T-cell (primary cell): ENCODE measurements around the gene LSM4. TPM values are rescaled to one million over a fixed set of nuclear protein-coding genes. Genes with fewer than 3 reads are reported as not detected.
A peak's percentile ranks its signal among the peaks of the same experiment; 100 is the strongest.

Experiments
- ATAC-seq, 4 experiments: fragments of 200-7000 bp in 3 of 4; fragments of 150-1000 bp in 1 of 4; cut with Tn5 transposase; replicated peaks in 1 of 4; 1 replicate in 3 of 4; 2 replicates in 1 of 4; pipeline ENCODE4 v1.10.0; 2021; ENCODE audit warnings: moderate library complexity in 3 of 4, mild to moderate bottlenecking in 2 of 4, moderate number of reproducible peaks in 1 of 4
- CTCF ChIA-PET, 2 donors: fragments of 300-600 bp; sonication (Branson Sonifier 250); formaldehyde crosslinking; loops; one replicate each; lab custom pipeline; 2022; ENCODE audit warnings: antibody characterized with exemption in 2 of 2; lab: Charles Lee
- POLR2A ChIA-PET, 2 donors: fragments of 300-600 bp; sonication (Branson Sonifier 250); formaldehyde crosslinking; loops; one replicate each; lab custom pipeline; 2022; ENCODE audit warnings: antibody characterized with exemption in 2 of 2; lab: Charles Lee
- DNase-seq, 35 experiments: peaks; one replicate each; pipeline versions ENCODE4 v3.0.0 to v3.0.0-alpha.2; 2013 to 2023
- H3K27ac ChIP-seq: one replicate; pipeline ENCODE4 v1.5.1; 2013; ENCODE audit warnings: low read length
- H3K27me3 ChIP-seq, 2 experiments: replicated peaks in 1 of 2; 1 replicate in 1 of 2; 2 replicates in 1 of 2; pipeline versions ENCODE4 v1.6.1 to v1.7.0; 2013; ENCODE audit warnings: low read length in 1 of 2, mixed read lengths in 1 of 2; ENCODE audit not compliant: control insufficient read depth in 2 of 2, insufficient read depth in 2 of 2; ENCODE audit errors: extremely low read depth in 1 of 2
- H3K36me3 ChIP-seq, 2 donors: 1 replicate in 1 of 2; 2 replicates in 1 of 2; pipeline versions ENCODE4 v1.6.1 to v1.7.0; 2013; ENCODE audit warnings: low read length in 1 of 2; ENCODE audit not compliant: control insufficient read depth in 2 of 2, insufficient read depth in 1 of 2; ENCODE audit errors: extremely low read depth in 1 of 2
- H3K4me1 ChIP-seq, 2 experiments: 1 replicate in 1 of 2; 2 replicates in 1 of 2; pipeline versions ENCODE4 v1.6.1 to v1.7.0; 2013; ENCODE audit warnings: low read length in 2 of 2, mixed read lengths in 1 of 2; ENCODE audit not compliant: insufficient read depth in 2 of 2, control insufficient read depth in 1 of 2; ENCODE audit errors: extremely low read depth in 1 of 2
- H3K4me3 ChIP-seq, 2 donors: 1 replicate in 1 of 2; 2 replicates in 1 of 2; pipeline versions ENCODE4 v1.5.1 to v1.7.0; 2013; ENCODE audit warnings: mild to moderate bottlenecking in 2 of 2, low read length in 1 of 2, moderate library complexity in 1 of 2; ENCODE audit not compliant: control insufficient read depth in 1 of 2; ENCODE audit errors: extremely low read depth in 1 of 2
- H3K9me3 ChIP-seq: 2 replicates; pipeline ENCODE4 v1.7.0; 2013
- H3K27ac Mint-ChIP-seq, 2 donors: one replicate each; pipeline ENCODE4 v1.8.0; 2020 to 2021; ENCODE audit warnings: mild to moderate bottlenecking in 2 of 2, mixed read lengths in 2 of 2
- H3K27me3 Mint-ChIP-seq, 2 donors: one replicate each; pipeline ENCODE4 v1.8.0; 2021 to 2022; ENCODE audit warnings: mixed read lengths in 2 of 2
- H3K36me3 Mint-ChIP-seq: one replicate; pipeline ENCODE4 v1.8.0; 2021; ENCODE audit warnings: mixed read lengths
- H3K4me1 Mint-ChIP-seq, 3 donors: one replicate each; pipeline ENCODE4 v1.8.0; 2020 to 2022; ENCODE audit warnings: mixed read lengths in 3 of 3, mild to moderate bottlenecking in 1 of 3
- H3K4me3 Mint-ChIP-seq, 3 donors: one replicate each; pipeline ENCODE4 v1.8.0; 2020 to 2022; ENCODE audit warnings: mild to moderate bottlenecking in 3 of 3, mixed read lengths in 3 of 3, moderate library complexity in 3 of 3
- H3K9me3 Mint-ChIP-seq, 3 donors: one replicate each; pipeline ENCODE4 v1.8.0; 2020 to 2022; ENCODE audit warnings: mixed read lengths in 3 of 3
- WGBS: methylation state at CpG from one replicate; pipeline ENCODE4 v1.1.5; 2013; ENCODE audit warnings: missing lambda C conversion rate; ENCODE audit not compliant: insufficient coverage; 5-methylcytosine and 5-hydroxymethylcytosine counted together
- total RNA-seq, 35 experiments: library from RNA in 6 of 35; stranded (reverse) in 6 of 35; fragments of 120-200 nt in 1 of 35; gene quantifications; one replicate each; pipeline versions ENCODE4 v1.2.1 to v1.2.4 and lab custom pipeline; 2013 to 2026

Gene LSM4
- total RNA-seq, 5 donors from 2014 or later (not counting 1 experiment from before 2014, with no cell fraction given): 58.5 to 82.7 (median 69.1) TPM

GRCh38 chr19:18271433-18271841 is 51.4 kb downstream of the LSM4 start:
- no peaks in the 10 kb centered on the region for H3K27me3 Mint-ChIP-seq
- POLR2A ChIA-PET: interaction anchor here (0.6 to 1.2 kb wide), 5 partner anchors 10 to 1346 kb away, joined by 3 to 10 read pairs (median 4); partner anchors contain the start of gene JUND (in 1 of the 2)
- H3K27me3 ChIP-seq: no peaks in the 10 kb centered on the region
- H3K4me1 ChIP-seq: peaks cover 5 to 28% of the 10 kb centered on the region in 2 experiments
- no peak overlapping the region for H3K27ac ChIP-seq
- H3K36me3 Mint-ChIP-seq: peaks cover 17% of the 10 kb centered on the region
- no peak overlapping the region for H3K27ac Mint-ChIP-seq
- 93% methylated on average over 3 of the region's 6 CpGs for WGBS
- CTCF ChIA-PET: interaction anchor here (0.6 to 1.1 kb wide), 6 partner anchors 8 to 177 kb away, joined by 3 to 8 read pairs (median 4); partner anchors contain the start of gene LSM4 (in 1 of the 2)
- peak in 2 of 35 experiments; percentile 51 to 52 for DNase-seq
- peaks cover 10 to 28% of the 10 kb centered on the region in 2 donors for H3K36me3 ChIP-seq
- H3K9me3 Mint-ChIP-seq: no peaks in the 10 kb centered on the region
- no peaks in the 10 kb centered on the region for H3K9me3 ChIP-seq
- peak overlapping the region in 1 of 3 donors; percentile 34 for H3K4me3 Mint-ChIP-seq
- no peak overlapping the region for H3K4me3 ChIP-seq
- peak in 1 of 4 experiments; percentile 6 for ATAC-seq
- H3K4me1 Mint-ChIP-seq: peaks cover 18 to 37% (median 22%) of the 10 kb centered on the region in 3 donors

- no peaks in the 10 kb centered on the region for H3K27me3 Mint-ChIP-seq
- ChIA-PET CTCF (interaction anchor here (0.7 to 2.2 kb wide), 6 partner anchors 9 to 250 kb away, joined by 4 to 15 read pairs (median 6); no protein-coding TSS in a partner anchor), POLR2A (interaction anchor here in 1 of 2 donors (0.6 kb wide), 2 partner anchors 9 to 96 kb away, joined by 4 to 6 read pairs; no protein-coding TSS in a partner anchor)
- WGBS: 87% methylated on average over 4 of the region's 9 CpGs
- H3K36me3 ChIP-seq: peaks cover 10 to 30% of the 10 kb centered on the region in 2 donors
- H3K36me3 Mint-ChIP-seq: peaks cover 23% of the 10 kb centered on the region
- H3K9me3 ChIP-seq: no peaks in the 10 kb centered on the region
- H3K4me3 ChIP-seq: no peak overlapping the region
- H3K4me1 Mint-ChIP-seq: peaks cover 18 to 32% (median 19%) of the 10 kb centered on the region in 3 donors
- H3K9me3 Mint-ChIP-seq: no peaks in the 10 kb centered on the region
- ATAC-seq (no peak), DNase-seq (no peak)
- H3K27ac ChIP-seq: no peak overlapping the region
- H3K4me1 ChIP-seq: peaks cover 2 to 30% of the 10 kb centered on the region in 2 experiments
- H3K27me3 ChIP-seq: no peaks in the 10 kb centered on the region
- no peak overlapping the region for H3K27ac Mint-ChIP-seq
- H3K4me3 Mint-ChIP-seq: no peak overlapping the region
These were observed 52.5 kb downstream of the LSM4 start for GRCh38 chr19:18270326-18270725.

DNA sequence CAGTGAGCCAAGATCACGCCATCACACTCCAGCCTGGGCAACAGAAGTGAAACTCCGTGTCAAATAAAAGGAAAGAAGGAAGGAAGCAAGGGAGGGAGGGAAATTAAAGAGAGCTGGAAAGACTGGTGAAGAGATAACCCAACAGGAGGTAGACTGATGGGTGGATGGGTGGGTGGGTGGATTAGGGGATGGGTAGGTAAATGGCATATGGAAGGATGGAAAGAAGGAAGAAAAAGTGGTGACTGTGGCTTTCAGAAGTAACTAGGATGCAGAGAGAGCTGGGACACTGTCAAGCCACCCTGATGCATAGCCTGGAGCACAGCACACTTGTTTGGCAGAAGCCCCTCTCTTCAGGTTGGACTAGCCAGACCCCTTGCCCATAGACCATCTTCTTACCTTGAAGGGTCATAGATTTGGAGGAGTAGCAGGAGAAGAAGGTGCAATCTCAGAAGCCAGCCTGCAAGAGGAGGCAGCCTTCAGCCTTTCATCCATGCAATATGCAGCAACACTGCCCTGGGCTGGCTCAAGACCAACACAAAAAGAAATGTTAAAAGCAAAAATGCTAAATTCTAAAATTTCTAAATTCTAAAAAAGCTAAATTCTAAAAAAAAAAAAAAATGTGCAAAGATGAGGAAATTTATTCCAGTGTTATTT is 53.7 kb downstream of the LSM4 start:
- CTCF ChIA-PET: interaction anchor here in 1 of 2 donors (0.6 to 2.2 kb wide), 5 partner anchors 18 to 1585 kb away, joined by 3 to 15 read pairs (median 3); no protein-coding TSS in a partner anchor
- 81% methylated on average over 2 of the region's 2 CpGs for WGBS
- H3K4me1 ChIP-seq: peaks cover 0 to 23% of the 10 kb centered on the region in 2 experiments
- peak in 1 of 35 experiments; percentile 7 for DNase-seq
- no peaks in the 10 kb centered on the region for H3K27me3 ChIP-seq
- Mint-ChIP-seq H3K9me3 (no peaks in the 10 kb centered on the region), H3K27ac (no peak overlapping the region), H3K4me3 (peak overlapping the region in 1 of 3 donors; percentile 5), H3K4me1 (peaks cover 7 to 21% (median 9%) of the 10 kb centered on the region in 3 donors), H3K36me3 (peaks cover 23% of the 10 kb centered on the region), H3K27me3 (no peaks in the 10 kb centered on the region)
- no peak for ATAC-seq
- peaks cover 17 to 34% of the 10 kb centered on the region in 2 donors for H3K36me3 ChIP-seq
- H3K27ac ChIP-seq: no peak overlapping the region
- POLR2A ChIA-PET: interaction anchor here (0.6 to 1.4 kb wide), 4 partner anchors 12 to 60 kb away, joined by 3 to 7 read pairs (median 4); partner anchors contain the start of gene JUND (in 1 of the 2)
- no peak overlapping the region for H3K4me3 ChIP-seq
- no peaks in the 10 kb centered on the region for H3K9me3 ChIP-seq

- Mint-ChIP-seq H3K27me3 (no peaks in the 10 kb centered on the region), H3K4me3 (no peak overlapping the region), H3K36me3 (peaks cover 23% of the 10 kb centered on the region), H3K27ac (no peak overlapping the region), H3K9me3 (no peaks in the 10 kb centered on the region), H3K4me1 (peaks cover 3 to 8% (median 7%) of the 10 kb centered on the region in 3 donors)
- no peaks in the 10 kb centered on the region for H3K9me3 ChIP-seq
- WGBS: 93% methylated on average over 40 of the region's 42 CpGs
- H3K36me3 ChIP-seq: peaks cover 17 to 33% of the 10 kb centered on the region in 2 donors
- H3K4me1 ChIP-seq: peaks cover 0 to 15% of the 10 kb centered on the region in 2 experiments
- H3K27ac ChIP-seq: no peak overlapping the region
- CTCF ChIA-PET: no interaction called here
- no peak overlapping the region for H3K4me3 ChIP-seq
- peak in 1 of 4 experiments; percentile 3 for ATAC-seq
- DNase-seq: peak in 2 of 35 experiments; percentile 6 to 20
- H3K27me3 ChIP-seq: no peaks in the 10 kb centered on the region
- POLR2A ChIA-PET: no interaction called here
These were observed 55.8 kb downstream of the LSM4 start for GRCh38 chr19:18266771-18267686.

DNA sequence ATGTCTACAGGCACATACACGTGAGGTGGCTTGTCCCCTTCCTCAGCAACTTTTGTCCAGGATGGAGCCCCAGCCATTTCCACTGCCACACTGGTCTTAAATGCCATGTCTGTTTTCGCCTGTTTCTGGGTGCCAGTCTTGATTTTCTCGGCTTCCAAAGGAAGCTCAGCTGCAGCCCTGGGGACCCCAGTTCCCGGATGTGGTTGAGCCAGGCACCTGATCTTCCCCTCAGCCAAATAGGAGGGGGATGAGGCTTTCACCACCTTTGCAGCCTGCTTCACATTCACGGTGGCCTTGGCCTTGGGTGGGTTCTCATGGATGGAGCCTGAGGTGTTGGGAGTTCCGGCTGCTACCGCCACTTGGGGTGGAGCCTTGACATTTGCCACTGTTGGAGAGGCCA is 57.3 kb downstream of the LSM4 start:
- ChIA-PET POLR2A (no interaction called here), CTCF (interaction anchor here (0.6 to 0.9 kb wide), 2 partner anchors 73 to 123 kb away, joined by 3 read pairs; no protein-coding TSS in a partner anchor)
- H3K4me3 ChIP-seq: no peak overlapping the region
- no peak overlapping the region for H3K4me3 Mint-ChIP-seq
- no peaks in the 10 kb centered on the region for H3K27me3 ChIP-seq
- DNase-seq (peak in 1 of 35 experiments; percentile 11), ATAC-seq (peak in 2 of 4 experiments; percentile 1 to 50)
- H3K27ac Mint-ChIP-seq: no peak overlapping the region
- H3K36me3 Mint-ChIP-seq: peaks cover 23% of the 10 kb centered on the region
- H3K36me3 ChIP-seq: peaks cover 17 to 33% of the 10 kb centered on the region in 2 donors
- no peaks in the 10 kb centered on the region for H3K27me3 Mint-ChIP-seq
- 89% methylated on average over 5 of the region's 7 CpGs for WGBS
- no peaks in the 10 kb centered on the region for H3K9me3 Mint-ChIP-seq
- H3K4me1 Mint-ChIP-seq: peaks cover 3 to 8% (median 7%) of the 10 kb centered on the region in 3 donors
- no peaks in the 10 kb centered on the region for H3K9me3 ChIP-seq
- H3K4me1 ChIP-seq: peaks cover 0 to 15% of the 10 kb centered on the region in 2 experiments
- no peak overlapping the region for H3K27ac ChIP-seq
